ENCODE results near the gene SLC46A2.

The SLC46A2 gene

GRCh38 chr9:112841261-112841660 lies 49.4 kb downstream of the SLC46A2 start:
- no peak for TF ChIP-seq CTCF (IDR thresholded peaks at IDR 0.05; ENCODE audit: control insufficient read depth, insufficient read depth, low read depth, low read length, missing control alignments)
- no peak for DNase-seq (ENCODE audit: low read depth)
- H3K4me3 ChIP-seq (ENCODE audit: control insufficient read depth, low read depth, low read length), result no peak overlapping the region

GRCh38 chr9:112839331-112839730 lies 51.3 kb downstream of the SLC46A2 start:
- no peak overlapping the region for H3K4me3 ChIP-seq (ENCODE audit: control insufficient read depth, low read depth, low read length)
- no peak for TF ChIP-seq CTCF (IDR thresholded peaks at IDR 0.05; ENCODE audit: control insufficient read depth, insufficient read depth, low read depth, low read length, missing control alignments)
- no peak for DNase-seq (ENCODE audit: low read depth)

GRCh38 chr9:112838342-112838741 lies 52.3 kb downstream of the SLC46A2 start:
- DNase-seq (ENCODE audit: low read depth), result no peak
- H3K4me3 ChIP-seq (ENCODE audit: control insufficient read depth, low read depth, low read length), result no peak overlapping the region
- TF ChIP-seq CTCF (IDR thresholded peaks at IDR 0.05; ENCODE audit: control insufficient read depth, insufficient read depth, low read depth, low read length, missing control alignments), result no peak

- no peak overlapping the region for H3K4me3 ChIP-seq (ENCODE audit: control insufficient read depth, low read depth, low read length)
- no peak for DNase-seq (ENCODE audit: low read depth)
- TF ChIP-seq CTCF (IDR thresholded peaks at IDR 0.05; ENCODE audit: control insufficient read depth, insufficient read depth, low read depth, low read length, missing control alignments), result no peak
Measured at GRCh38 chr9:112836394-112836793, 54.3 kb downstream of the SLC46A2 start.

- DNase-seq (ENCODE audit: low read depth), result no peak
- no peak for TF ChIP-seq CTCF (IDR thresholded peaks at IDR 0.05; ENCODE audit: control insufficient read depth, insufficient read depth, low read depth, low read length, missing control alignments)
- no peak overlapping the region for H3K4me3 ChIP-seq (ENCODE audit: control insufficient read depth, low read depth, low read length)
Measured at GRCh38 chr9:112833081-112833480, 57.6 kb downstream of the SLC46A2 start.

GRCh38 chr9:112831969-112832368 lies 58.7 kb downstream of the SLC46A2 start:
- no peak overlapping the region for H3K4me3 ChIP-seq (ENCODE audit: control insufficient read depth, low read depth, low read length)
- no peak for TF ChIP-seq CTCF (IDR thresholded peaks at IDR 0.05; ENCODE audit: control insufficient read depth, insufficient read depth, low read depth, low read length, missing control alignments)
- no peak for DNase-seq (ENCODE audit: low read depth)

- H3K4me3 ChIP-seq (ENCODE audit: control insufficient read depth, low read depth, low read length), result no peak overlapping the region
- no peak for DNase-seq (ENCODE audit: low read depth)
- no peak for TF ChIP-seq CTCF (IDR thresholded peaks at IDR 0.05; ENCODE audit: control insufficient read depth, insufficient read depth, low read depth, low read length, missing control alignments)
Measured at GRCh38 chr9:112831281-112831851, 59.3 kb downstream of the SLC46A2 start.
